Heart left ventricle (tissue), 16 donors: ENCODE measurements around the gene DNTT. TPM values are rescaled to one million over a fixed set of nuclear protein-coding genes. Genes with fewer than 3 reads are reported as not detected.

Experiments
- ATAC-seq, 4 donors: fragments of 200-7000 bp; cut with Tn5 transposase; one replicate each; pipeline ENCODE4 v1.9.1; 2020 to 2022; ENCODE audit warnings: moderate library complexity in 4 of 4, mild to moderate bottlenecking in 3 of 4, moderate number of reproducible peaks in 1 of 4
- DNase-seq, 5 donors: peaks; one replicate each; pipeline ENCODE4 v3.0.0-alpha.2; 2020
- H3K27ac ChIP-seq, 12 donors: fragments of 200-600 bp; sonication (generic) in 4 of 12; one replicate each; pipeline versions ENCODE4 v1.5.0 to v1.8.0; 2016 to 2022; ENCODE audit warnings: mild to moderate bottlenecking in 2 of 12
- H3K27me3 ChIP-seq, 9 donors: fragments of 200-600 bp; sonication (generic) in 2 of 9; one replicate each; pipeline versions ENCODE4 v1.5.1 to v1.8.0; 2016 to 2022; ENCODE audit warnings: mild to moderate bottlenecking in 3 of 9
- H3K36me3 ChIP-seq, 9 donors: fragments of 200-600 bp; sonication (generic) in 2 of 9; one replicate each; pipeline versions ENCODE4 v1.5.0 to v1.8.0; 2018 to 2022; ENCODE audit warnings: mild to moderate bottlenecking in 2 of 9
- H3K4me1 ChIP-seq, 12 donors: fragments of 200-600 bp; sonication (generic) in 4 of 12; one replicate each; pipeline versions ENCODE4 v1.5.0 to v1.8.0; 2016 to 2022; ENCODE audit warnings: mild to moderate bottlenecking in 3 of 12
- H3K4me3 ChIP-seq, 12 donors: fragments of 200-600 bp; sonication (generic) in 4 of 12; one replicate each; pipeline versions ENCODE4 v1.5.0 to v1.8.0; 2017 to 2022; ENCODE audit warnings: mild to moderate bottlenecking in 9 of 12, moderate library complexity in 4 of 12
- H3K9me3 ChIP-seq, 12 donors: fragments of 200-600 bp; sonication (generic) in 4 of 12; one replicate each; pipeline versions ENCODE4 v1.5.0 to v1.8.0; 2016 to 2022; ENCODE audit warnings: mild to moderate bottlenecking in 1 of 12
- CTCF ChIP-seq, 12 donors: fragments of 200-600 bp; sonication (generic) in 4 of 12; IDR thresholded peaks; one replicate each; pipeline versions ENCODE4 v1.5.0 to v1.8.0; 2018 to 2022; ENCODE audit warnings: antibody characterized with exemption in 12 of 12, mild to moderate bottlenecking in 5 of 12
- POLR2A ChIP-seq, 2 donors: fragments of 450-650 bp; IDR thresholded peaks; one replicate each; pipeline ENCODE4 v1.6.1; 2017; ENCODE audit warnings: antibody characterized with exemption in 2 of 2, mild to moderate bottlenecking in 2 of 2, moderate library complexity in 2 of 2
- WGBS, 4 donors: extraction: QIAGEN DNeasy Blood & Tissue Kit in 2 of 4; methylation state at CpG; one replicate each; pipeline versions ENCODE4 v1.1.5 to v1.1.7; 2013 to 2018; 5-methylcytosine and 5-hydroxymethylcytosine counted together
- intact Hi-C, 10 donors: fragments of 100-400 bp; cut with DNase I; formaldehyde crosslinking; loops; one replicate each; pipeline versions ENCODE4 v1.11.1 to v1.14.2; 2022
- polyA plus RNA-seq, 2 donors: library from polyadenylated mRNA; stranded (reverse); fragments of 200-250 nt; gene quantifications; one replicate each; pipeline ENCODE4 v1.2.3, GENCODE V29; 2013
- total RNA-seq, 9 donors: library from RNA; depleted of rRNA in 2 of 9; stranded (reverse); fragments of >200 nt in 2 of 9; fragmentation: NEBNext Ultra II Directional in 3 of 9; extraction: Animal tissue kit (Norgen Biotek cat#: 25700) in 3 of 9; gene quantifications; one replicate each; pipeline versions ENCODE4 v1.1.0 to v1.2.4, GENCODE V29; 2016 to 2023
- donor health status: ischemic (EF 13 %, LVEDD 7.1; RV severe dilation, severe dysfunction).
- donor health status: healthy with polysubstance abuse.
- donor health status: DM: no; HTN: yes; CAD: no.
- donor health status: DM: no; HTN: no; CAD: no.
- donor health status: ischemic (EF 25% LVEDD 6.9; RV normal size, moderate dysfunction).
- donor health status: ischemic (EF 25% LVEDD 5.7; RV mildly dilated, moderate dysfunction).
- donor health status: healthy.
- donor health status: DM: yes; HTN: yes; CAD: no.
- donor health status: ischemic (EF 35%, LVEDD 5.7; RV mildly dilated, moderate dysfunction).
- donor health status: nonischemic (EF 11% LVEDD 7.7; RV severe dilation, severe dysfunction).
- donor health status: DM: yes; HTN: yes; CAD: no.
- donor health status: PGD.
- donor health status: ischemic (EF 29% LVEDD 5.4; RV normal size, mild dysfunction).
- donor health status: nonischemic (EF 23%, LVEDD 6.1; RV moderate dilation, normal function).

The DNTT gene
- total and polyA plus RNA-seq, 11 donors = not detected

- H3K4me3 ChIP-seq = no peak overlapping the region
- TF ChIP-seq CTCF (IDR thresholded peaks at IDR 0.05) = no peak
- TF ChIP-seq POLR2A (IDR thresholded peaks at IDR 0.05) = no peak
- H3K27ac ChIP-seq = no peak overlapping the region
- no peaks in the 10 kb centered on the region for H3K9me3 ChIP-seq
- DNase-seq (no peak), ATAC-seq (no peak)
- no peaks in the 10 kb centered on the region for H3K36me3 ChIP-seq
- 75 to 80% (median 79%) methylated on average over 4 of the region's 4 CpGs for WGBS, 4 donors
- intact Hi-C loops = no loop called here
- H3K4me1 ChIP-seq = no peaks in the 10 kb centered on the region
- peaks cover 0 to 27% (median 0%) of the 10 kb centered on the region in 9 donors for H3K27me3 ChIP-seq
These were observed 13.0 kb downstream of the DNTT start for GRCh38 chr10:96317067-96317833.

DNA sequence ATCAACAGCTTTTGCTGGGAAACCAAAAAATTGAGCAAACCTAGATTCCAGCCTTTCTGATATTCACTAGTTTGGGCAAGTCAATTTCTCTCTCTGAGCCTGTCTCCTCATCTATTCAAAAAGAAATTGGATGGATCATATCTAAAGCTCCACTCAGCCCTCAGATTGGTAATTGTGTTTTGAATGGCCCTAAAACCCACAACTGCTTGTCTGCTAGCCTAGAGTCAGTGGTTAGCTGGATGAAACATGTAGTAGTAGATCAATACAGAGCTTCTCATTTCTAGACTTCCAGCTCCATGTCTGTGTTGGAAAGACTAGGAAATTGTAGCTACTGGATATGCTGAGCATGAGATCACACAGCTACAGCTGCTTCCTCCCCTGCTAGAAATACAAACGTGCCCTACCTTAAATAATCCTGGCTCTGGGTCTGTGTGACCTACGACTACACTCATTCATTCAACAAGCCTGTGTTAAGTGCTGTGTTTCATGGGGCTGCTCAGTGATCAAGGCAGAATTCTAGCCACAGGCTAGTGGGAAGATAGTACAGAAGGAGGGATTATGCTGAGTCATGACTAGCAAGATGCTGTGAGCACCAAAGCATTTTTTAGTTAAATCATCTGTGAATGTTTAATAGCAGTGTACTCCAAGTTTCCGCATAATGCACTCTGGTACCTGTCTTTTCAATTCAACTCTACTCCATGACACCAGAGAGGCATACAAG lies 15.7 kb downstream of the DNTT start:
- WGBS, 4 donors = 38 to 51% (median 41%) methylated on average over 3 of the region's 3 CpGs
- H3K4me3 ChIP-seq = no peak overlapping the region
- no peak for DNase-seq
- no peaks in the 10 kb centered on the region for H3K4me1 ChIP-seq
- no peak for ATAC-seq
- intact Hi-C loops = no loop called here
- H3K27me3 ChIP-seq = peaks cover 0 to 38% (median 0%) of the 10 kb centered on the region in 9 donors
- H3K36me3 ChIP-seq = no peaks in the 10 kb centered on the region
- H3K27ac ChIP-seq = no peak overlapping the region
- TF ChIP-seq POLR2A (IDR thresholded peaks at IDR 0.05) (no peak), CTCF (IDR thresholded peaks at IDR 0.05) (no peak)
- H3K9me3 ChIP-seq = no peaks in the 10 kb centered on the region

GRCh38 chr10:96321822-96322221 lies 17.6 kb downstream of the DNTT start:
- DNase-seq (no peak), ATAC-seq (no peak)
- intact Hi-C loops = no loop called here
- no peak overlapping the region for H3K4me3 ChIP-seq
- H3K36me3 ChIP-seq = no peaks in the 10 kb centered on the region
- no peaks in the 10 kb centered on the region for H3K4me1 ChIP-seq
- TF ChIP-seq CTCF (IDR thresholded peaks at IDR 0.05) = no peak
- TF ChIP-seq POLR2A (IDR thresholded peaks at IDR 0.05) = no peak
- no peak overlapping the region for H3K27ac ChIP-seq
- WGBS, 4 donors = 34 to 49% (median 47%) methylated on average over 5 of the region's 5 CpGs
- no peaks in the 10 kb centered on the region for H3K9me3 ChIP-seq
- H3K27me3 ChIP-seq = peaks cover 0 to 32% (median 0%) of the 10 kb centered on the region in 9 donors

DNA sequence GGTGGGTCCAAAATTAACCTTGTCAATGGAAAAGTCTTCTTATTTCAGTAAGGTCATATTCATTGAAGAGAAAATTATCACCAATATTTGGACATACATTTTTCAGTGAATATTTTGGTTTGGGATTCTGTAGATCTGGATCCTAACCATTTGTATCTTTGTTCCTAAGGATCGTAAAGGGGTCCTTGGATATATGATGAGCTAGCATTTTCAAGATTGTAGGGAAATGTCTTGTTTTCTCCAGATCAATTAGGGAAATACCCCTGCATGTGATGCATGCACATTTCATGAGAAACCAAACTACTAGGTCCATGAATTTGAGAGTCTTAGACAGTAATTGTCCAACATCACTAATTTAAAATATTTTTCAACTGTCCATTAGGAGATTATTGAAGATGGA lies 18.0 kb downstream of the DNTT start:
- TF ChIP-seq POLR2A (IDR thresholded peaks at IDR 0.05) (no peak), CTCF (IDR thresholded peaks at IDR 0.05) (no peak)
- intact Hi-C loops = no loop called here
- 83 to 92% (median 87%) methylated on average over 1 of the region's 1 CpG for WGBS, 4 donors
- Histone ChIP-seq H3K27me3 (peaks cover 0 to 30% (median 0%) of the 10 kb centered on the region in 9 donors), H3K36me3 (no peaks in the 10 kb centered on the region), H3K4me3 (no peak overlapping the region), H3K27ac (no peak overlapping the region), H3K9me3 (no peaks in the 10 kb centered on the region), H3K4me1 (no peaks in the 10 kb centered on the region)
- DNase-seq (no peak), ATAC-seq (no peak)
